ENCODE data around the gene ABCC10.
"Not testable (repeated sequence)": the region's sequence is repeated elsewhere in the genome, so short reads cannot be mapped to it uniquely, and the experiment has no call there.

ABCC10 gene

GRCh38 chr6:43383021-43383667 is 44.2 kb upstream of the ABCC10 start:
- Histone ChIP-seq H3K27ac (ENCODE audit: low read length) (peak overlapping the region; percentile 82), H2AFZ (ENCODE audit: low read length) (peak overlapping the region; percentile 67; the same call in 1 of the 2 replicates), H3K79me2 (ENCODE audit: low read length) (no peaks in the 10 kb centered on the region), H3K36me3 (replicated peaks; ENCODE audit: insufficient read depth, low read length) (no peaks in the 10 kb centered on the region), H4K20me1 (ENCODE audit: insufficient read depth, low read length) (no peaks in the 10 kb centered on the region), H3K4me2 (ENCODE audit: low read depth, low read length) (peak overlapping the region; percentile 46), H3K9me3 (replicated peaks; ENCODE audit: insufficient read depth, low read length) (no peaks in the 10 kb centered on the region), H3K9ac (ENCODE audit: low read length) (peak overlapping the region; percentile 0; the same call in 1 of the 2 replicates), H3K4me1 (ENCODE audit: low read length) (peaks cover 15% of the 10 kb centered on the region), H3K4me3 (ENCODE audit: low read length) (peak overlapping the region; percentile 1; the same call in 1 of the 2 replicates), H3F3A (ENCODE audit: insufficient read depth, low read length) (peaks cover 22% of the 10 kb centered on the region), H3K9me2 (replicated peaks; ENCODE audit: insufficient read depth, low read length) (no peaks in the 10 kb centered on the region), H3K27me3 (replicated peaks; ENCODE audit: insufficient read depth, low read length) (no peaks in the 10 kb centered on the region)
- no peak for TF ChIP-seq EZH2phosphoT487 (IDR thresholded peaks at IDR 0.05; ENCODE audit: low read length)
- TF ChIP-seq EZH2 (optimal IDR thresholded peaks at IDR 0.05; ENCODE audit: low read depth, low read length) = no peak
- TF ChIP-seq CTCF (IDR thresholded peaks at IDR 0.05; ENCODE audit: low read length) = no peak
- no peak for DNase-seq

GRCh38 chr6:43386492-43386891 is 40.8 kb upstream of the ABCC10 start:
- H3K36me3 ChIP-seq (replicated peaks; ENCODE audit: insufficient read depth, low read length) = no peaks in the 10 kb centered on the region
- no peak overlapping the region for H3K4me3 ChIP-seq (ENCODE audit: low read length)
- H3K9ac ChIP-seq (ENCODE audit: low read length) = no peak overlapping the region
- no peaks in the 10 kb centered on the region for H3K27me3 ChIP-seq (replicated peaks; ENCODE audit: insufficient read depth, low read length)
- TF ChIP-seq CTCF (IDR thresholded peaks at IDR 0.05; ENCODE audit: low read length) (peak; percentile 40), EZH2phosphoT487 (IDR thresholded peaks at IDR 0.05; ENCODE audit: low read length) (no peak)
- no peak overlapping the region for H3K27ac ChIP-seq (ENCODE audit: low read length)
- peak; percentile 38 for DNase-seq
- H3F3A ChIP-seq (ENCODE audit: insufficient read depth, low read length) = peaks cover 22% of the 10 kb centered on the region
- H3K9me3 ChIP-seq (replicated peaks; ENCODE audit: insufficient read depth, low read length) = no peaks in the 10 kb centered on the region
- H3K79me2 ChIP-seq (ENCODE audit: low read length) = no peaks in the 10 kb centered on the region
- H4K20me1 ChIP-seq (ENCODE audit: insufficient read depth, low read length) = no peaks in the 10 kb centered on the region
- peaks cover 15% of the 10 kb centered on the region for H3K4me1 ChIP-seq (ENCODE audit: low read length)
- no peak overlapping the region for H3K4me2 ChIP-seq (ENCODE audit: low read depth, low read length)
- H3K9me2 ChIP-seq (replicated peaks; ENCODE audit: insufficient read depth, low read length) = no peaks in the 10 kb centered on the region
- no peak overlapping the region for H2AFZ ChIP-seq (ENCODE audit: low read length)

GRCh38 chr6:43389730-43390295 is 37.5 kb upstream of the ABCC10 start:
- H3K9ac ChIP-seq (ENCODE audit: low read length) = no peak overlapping the region
- no peak for TF ChIP-seq CTCF (IDR thresholded peaks at IDR 0.05; ENCODE audit: low read length)
- H3K4me1 ChIP-seq (ENCODE audit: low read length) = no peaks in the 10 kb centered on the region
- H2AFZ ChIP-seq (ENCODE audit: low read length) = no peak overlapping the region
- H3K4me3 ChIP-seq (ENCODE audit: low read length) = no peak overlapping the region
- no peaks in the 10 kb centered on the region for H3F3A ChIP-seq (ENCODE audit: insufficient read depth, low read length)
- H3K4me2 ChIP-seq (ENCODE audit: low read depth, low read length) = no peak overlapping the region
- DNase-seq = no peak
- H4K20me1 ChIP-seq (ENCODE audit: insufficient read depth, low read length) = no peaks in the 10 kb centered on the region
- H3K27me3 ChIP-seq (replicated peaks; ENCODE audit: insufficient read depth, low read length) = no peaks in the 10 kb centered on the region
- H3K79me2 ChIP-seq (ENCODE audit: low read length) = no peaks in the 10 kb centered on the region
- no peaks in the 10 kb centered on the region for H3K9me3 ChIP-seq (replicated peaks; ENCODE audit: insufficient read depth, low read length)
- no peaks in the 10 kb centered on the region for H3K9me2 ChIP-seq (replicated peaks; ENCODE audit: insufficient read depth, low read length)
- no peaks in the 10 kb centered on the region for H3K36me3 ChIP-seq (replicated peaks; ENCODE audit: insufficient read depth, low read length)
- no peak overlapping the region for H3K27ac ChIP-seq (ENCODE audit: low read length)

- H3F3A ChIP-seq (ENCODE audit: insufficient read depth, low read length); H3K9ac ChIP-seq (ENCODE audit: low read length); H2AFZ ChIP-seq (ENCODE audit: low read length); H3K9me2 ChIP-seq (replicated peaks; ENCODE audit: insufficient read depth, low read length); H3K36me3 ChIP-seq (replicated peaks; ENCODE audit: insufficient read depth, low read length); H3K9me3 ChIP-seq (replicated peaks; ENCODE audit: insufficient read depth, low read length); H3K4me1 ChIP-seq (ENCODE audit: low read length); H4K20me1 ChIP-seq (ENCODE audit: insufficient read depth, low read length); H3K4me3 ChIP-seq (ENCODE audit: low read length); H3K27me3 ChIP-seq (replicated peaks; ENCODE audit: insufficient read depth, low read length); DNase-seq; H3K27ac ChIP-seq (ENCODE audit: low read length); H3K4me2 ChIP-seq (ENCODE audit: low read depth, low read length); H3K79me2 ChIP-seq (ENCODE audit: low read length): not testable (repeated sequence)
These were observed 36.4 kb upstream of the ABCC10 start for GRCh38 chr6:43390753-43391439.

Data from MM.1S (cell line).